ENCODE data around the gene LMTK2.

DNA sequence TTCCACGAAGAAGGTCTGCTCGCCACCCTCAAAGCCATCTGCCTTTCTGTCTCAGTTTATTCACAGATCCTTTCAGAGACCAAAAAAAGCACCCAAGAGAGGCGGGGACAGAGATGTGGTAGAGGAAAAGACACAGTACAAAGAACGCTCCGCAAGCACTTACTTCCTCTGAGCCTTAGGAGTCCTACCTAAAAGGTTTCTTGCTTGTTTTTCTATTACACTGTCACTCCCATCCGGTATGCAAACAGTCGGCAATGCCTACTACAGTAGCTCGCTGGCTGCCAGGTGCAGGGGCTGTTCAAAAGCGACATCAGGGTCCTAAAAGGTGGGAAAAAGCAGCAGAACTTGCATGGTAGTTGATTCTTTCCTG lies 144.6 kb downstream of the LMTK2 start:
- TF ChIP-seq, protein P1, sequence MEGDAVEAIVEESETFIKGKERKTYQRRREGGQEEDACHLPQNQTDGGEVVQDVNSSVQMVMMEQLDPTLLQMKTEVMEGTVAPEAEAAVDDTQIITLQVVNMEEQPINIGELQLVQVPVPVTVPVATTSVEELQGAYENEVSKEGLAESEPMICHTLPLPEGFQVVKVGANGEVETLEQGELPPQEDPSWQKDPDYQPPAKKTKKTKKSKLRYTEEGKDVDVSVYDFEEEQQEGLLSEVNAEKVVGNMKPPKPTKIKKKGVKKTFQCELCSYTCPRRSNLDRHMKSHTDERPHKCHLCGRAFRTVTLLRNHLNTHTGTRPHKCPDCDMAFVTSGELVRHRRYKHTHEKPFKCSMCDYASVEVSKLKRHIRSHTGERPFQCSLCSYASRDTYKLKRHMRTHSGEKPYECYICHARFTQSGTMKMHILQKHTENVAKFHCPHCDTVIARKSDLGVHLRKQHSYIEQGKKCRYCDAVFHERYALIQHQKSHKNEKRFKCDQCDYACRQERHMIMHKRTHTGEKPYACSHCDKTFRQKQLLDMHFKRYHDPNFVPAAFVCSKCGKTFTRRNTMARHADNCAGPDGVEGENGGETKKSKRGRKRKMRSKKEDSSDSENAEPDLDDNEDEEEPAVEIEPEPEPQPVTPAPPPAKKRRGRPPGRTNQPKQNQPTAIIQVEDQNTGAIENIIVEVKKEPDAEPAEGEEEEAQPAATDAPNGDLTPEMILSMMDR (conservative IDR thresholded peaks at IDR 0.05; ENCODE audit: low read length): no peak
- no peak for TF ChIP-seq EZH2phosphoT487 (IDR thresholded peaks at IDR 0.05; ENCODE audit: borderline replicate concordance)

Measured in Loucy (cell line).